Ascending aorta (tissue), 2 donors: ENCODE measurements around the gene FXN. TPM values are rescaled to one million over a fixed set of nuclear protein-coding genes. Genes with fewer than 3 reads are reported as not detected.
A peak's percentile ranks its signal among the peaks of the same experiment; 100 is the strongest.

ENCODE experiments used
- DNase-seq, 2 donors: peaks; one replicate each; pipeline ENCODE4 v3.0.0-alpha.2; 2019; ENCODE audit warnings: low spot score in 2 of 2
- H3K27ac ChIP-seq, 2 donors: fragments of 200-600 bp; sonication (generic); one replicate each; pipeline ENCODE4 v1.5.1; 2016 to 2017; ENCODE audit warnings: mild to moderate bottlenecking in 1 of 2
- H3K27me3 ChIP-seq: fragments of 200-600 bp; sonication (generic); one replicate; pipeline ENCODE4 v1.5.1; 2017
- H3K36me3 ChIP-seq, 2 donors: fragments of 200-600 bp; sonication (generic); one replicate each; pipeline ENCODE4 v1.5.1; 2016
- H3K4me1 ChIP-seq, 2 donors: fragments of 200-600 bp; sonication (generic); one replicate each; pipeline ENCODE4 v1.5.1; 2016 to 2017; ENCODE audit warnings: mild to moderate bottlenecking in 1 of 2
- H3K4me3 ChIP-seq, 2 donors: fragments of 200-600 bp; sonication (generic); one replicate each; pipeline ENCODE4 v1.5.1; 2016 to 2017; ENCODE audit warnings: mild to moderate bottlenecking in 1 of 2
- H3K9me3 ChIP-seq, 2 donors: fragments of 200-600 bp; sonication (generic); one replicate each; pipeline ENCODE4 v1.5.1; 2016
- CTCF ChIP-seq, 3 experiments: fragments of 200-600 bp in 2 of 3; fragments of 450-650 bp in 1 of 3; sonication (generic) in 2 of 3; IDR thresholded peaks; one replicate each; pipeline ENCODE4 v1.5.1; 2016 to 2019; ENCODE audit warnings: antibody characterized with exemption in 3 of 3, mild to moderate bottlenecking in 1 of 3, moderate library complexity in 1 of 3
- intact Hi-C: fragments of 100-400 bp; cut with DNase I; formaldehyde crosslinking; loops from one replicate; pipeline ENCODE4 v1.15.1; 2023
- total RNA-seq: library from RNA; depleted of rRNA; stranded (reverse); fragments of >200 nt; gene quantifications from one replicate; pipeline ENCODE4 v1.1.0, GENCODE V29; 2016

FXN gene
- total RNA-seq, 1 donor from 2014 or later: not detected

- peak in 1 of 2 donors; percentile 89 for DNase-seq
- no peaks in the 10 kb centered on the region for H3K9me3 ChIP-seq
- H3K4me1 ChIP-seq: peaks cover 12 to 28% of the 10 kb centered on the region in 2 donors
- no peak for TF ChIP-seq CTCF (IDR thresholded peaks at IDR 0.05)
- no peaks in the 10 kb centered on the region for H3K27me3 ChIP-seq
- H3K27ac ChIP-seq: peak overlapping the region; percentile 72 to 73
- no peaks in the 10 kb centered on the region for H3K36me3 ChIP-seq
- intact Hi-C loops: loop anchor here (2.0 to 5.0 kb wide), 3 partner anchors 18 to 52 kb away; no protein-coding TSS in a partner anchor
- no peak overlapping the region for H3K4me3 ChIP-seq
These were observed 43.0 kb downstream of the FXN start for GRCh38 chr9:69078581-69078980.

GRCh38 chr9:69079186-69079585 is 43.6 kb downstream of the FXN start:
- no peaks in the 10 kb centered on the region for H3K36me3 ChIP-seq
- no peak for TF ChIP-seq CTCF (IDR thresholded peaks at IDR 0.05)
- H3K9me3 ChIP-seq: no peaks in the 10 kb centered on the region
- H3K27me3 ChIP-seq: no peaks in the 10 kb centered on the region
- H3K4me3 ChIP-seq: no peak overlapping the region
- peak overlapping the region; percentile 72 to 73 for H3K27ac ChIP-seq
- H3K4me1 ChIP-seq: peaks cover 12 to 28% of the 10 kb centered on the region in 2 donors
- intact Hi-C loops: loop anchor here (2.0 to 5.0 kb wide), 3 partner anchors 18 to 52 kb away; no protein-coding TSS in a partner anchor
- no peak for DNase-seq

DNA sequence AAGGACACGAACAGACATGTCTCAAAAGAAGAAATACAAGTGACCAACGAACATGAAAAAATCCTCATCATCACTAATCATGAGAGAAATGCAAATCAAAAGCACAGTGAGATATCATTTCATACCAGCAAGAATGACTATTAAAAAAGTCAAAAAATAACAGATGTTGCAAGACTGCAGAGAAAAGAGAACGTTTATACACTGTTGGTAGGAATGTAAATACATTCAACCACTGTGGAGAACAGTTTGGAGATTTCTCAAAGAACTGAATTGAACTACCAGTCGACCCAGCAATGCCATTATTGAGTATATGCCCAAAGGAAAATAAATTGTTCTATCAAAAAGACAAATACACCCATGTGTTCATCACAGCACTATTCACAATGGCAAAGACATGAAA is 45.7 kb downstream of the FXN start:
- no peak for DNase-seq
- H3K27ac ChIP-seq: no peak overlapping the region
- H3K9me3 ChIP-seq: no peaks in the 10 kb centered on the region
- no peaks in the 10 kb centered on the region for H3K27me3 ChIP-seq
- peaks cover 11 to 27% of the 10 kb centered on the region in 2 donors for H3K4me1 ChIP-seq
- no peak overlapping the region for H3K4me3 ChIP-seq
- TF ChIP-seq CTCF (IDR thresholded peaks at IDR 0.05): no peak
- no peaks in the 10 kb centered on the region for H3K36me3 ChIP-seq
- intact Hi-C loops: no loop called here

DNA sequence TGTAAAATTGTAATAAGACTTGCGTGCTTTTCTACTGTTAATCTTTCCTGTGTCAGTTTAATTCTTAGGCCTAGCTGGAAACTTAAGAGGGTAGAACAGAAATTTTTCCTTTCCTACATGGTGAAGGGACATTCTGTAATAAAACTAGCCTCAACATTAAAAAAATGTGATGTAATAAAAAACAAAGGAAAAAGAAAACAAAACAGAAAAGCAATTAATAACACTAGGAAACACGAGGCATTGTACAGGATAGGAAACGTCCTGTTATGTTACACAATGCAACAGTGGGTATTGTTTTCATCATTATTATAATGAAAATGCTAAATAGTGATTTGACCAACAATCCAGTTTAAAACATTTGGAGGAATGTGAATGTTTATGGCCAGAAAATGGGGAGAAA is 47.8 kb downstream of the FXN start:
- DNase-seq: no peak
- Histone ChIP-seq H3K9me3 (no peaks in the 10 kb centered on the region), H3K27me3 (no peaks in the 10 kb centered on the region), H3K4me1 (peaks cover 0 to 7% of the 10 kb centered on the region in 2 donors), H3K4me3 (no peak overlapping the region), H3K27ac (no peak overlapping the region), H3K36me3 (no peaks in the 10 kb centered on the region)
- intact Hi-C loops: no loop called here
- no peak for TF ChIP-seq CTCF (IDR thresholded peaks at IDR 0.05)

GRCh38 chr9:69085569-69086283 is 50.2 kb downstream of the FXN start:
- Histone ChIP-seq H3K9me3 (no peaks in the 10 kb centered on the region), H3K4me1 (peaks cover 0 to 2% of the 10 kb centered on the region in 2 donors), H3K27me3 (no peaks in the 10 kb centered on the region), H3K36me3 (no peaks in the 10 kb centered on the region), H3K4me3 (no peak overlapping the region), H3K27ac (no peak overlapping the region)
- intact Hi-C loops: no loop called here
- TF ChIP-seq CTCF (IDR thresholded peaks at IDR 0.05): no peak
- no peak for DNase-seq
